K562 (cell line): Measurements from ENCODE around the gene OVOL1. TPM values are rescaled to one million over a fixed set of nuclear protein-coding genes. Genes with fewer than 3 reads are reported as not detected.

ENCODE experiments used
- ARID2 ChIP-seq: fragments of 450-650 bp; IDR thresholded peaks from 2 replicates; pipeline ENCODE4 v1.6.1; 2017; ENCODE audit warnings: antibody characterized with exemption, mild to moderate bottlenecking
- ATF7 ChIP-seq: fragments of 450-650 bp; IDR thresholded peaks from 2 replicates; pipeline ENCODE4 v1.7.1; 2014; ENCODE audit warnings: mild to moderate bottlenecking, moderate library complexity
- CAMTA2 ChIP-seq: fragments of 250-450 bp; sonication (Bioruptor Pico); conservative IDR thresholded peaks from 2 replicates; pipeline ENCODE4 v1.5.1; 2022
- CCNT2 ChIP-seq: IDR thresholded peaks from 2 replicates; pipeline ENCODE4 v1.6.1; 2011; ENCODE audit warnings: borderline replicate concordance, low read depth, mild to moderate bottlenecking, moderate library complexity, mixed read lengths, low read length; ENCODE audit not compliant: insufficient read length; ENCODE audit errors: extremely low read depth
- CTBP1 ChIP-seq: fragments of 450-650 bp; IDR thresholded peaks from 2 replicates; pipeline ENCODE4 v1.6.1; 2016; ENCODE audit warnings: borderline replicate concordance
- DACH1 ChIP-seq: fragments of 450-650 bp; IDR thresholded peaks from 2 replicates; pipeline ENCODE4 v1.6.1; 2018; ENCODE audit not compliant: partially characterized antibody
- E2F8 ChIP-seq: fragments of 450-650 bp; IDR thresholded peaks from 2 replicates; pipeline ENCODE4 v1.7.1; 2018; ENCODE audit warnings: mild to moderate bottlenecking, low read depth; ENCODE audit not compliant: partially characterized antibody
- HCFC1 ChIP-seq: IDR thresholded peaks from 2 replicates; pipeline ENCODE4 v1.6.1; 2012; ENCODE audit warnings: low read depth, low read length, improper control_type of control experiment
- KAT7 ChIP-seq: sonication (generic); formaldehyde crosslinking; IDR thresholded peaks from 2 replicates; pipeline ENCODE4 v1.8.0; 2022; ENCODE audit warnings: missing genetic modification reagents, mild to moderate bottlenecking, borderline replicate concordance
- NCOR1 ChIP-seq: fragments of 450-650 bp; IDR thresholded peaks from 2 replicates; pipeline ENCODE4 v1.6.1; 2016; ENCODE audit warnings: mild to moderate bottlenecking, moderate library complexity
- NFXL1 ChIP-seq: fragments of 450-650 bp; formaldehyde crosslinking; IDR thresholded peaks from 2 replicates; pipeline ENCODE4 v1.4.0; 2021; ENCODE audit warnings: mild to moderate bottlenecking
- RB1 ChIP-seq: fragments of 450-650 bp; IDR thresholded peaks from 2 replicates; pipeline ENCODE4 v1.6.1; 2017; ENCODE audit warnings: low read depth, mild to moderate bottlenecking
- RNF2 ChIP-seq: sonication (generic); IDR thresholded peaks from 2 replicates; pipeline ENCODE4 v1.6.1; 2016
- RREB1 ChIP-seq: fragments of 250-450 bp; sonication (Bioruptor Pico); IDR thresholded peaks from 2 replicates; pipeline ENCODE4 v1.4.0; 2020
- SMARCA5 ChIP-seq: fragments of 450-650 bp; IDR thresholded peaks from 2 replicates; pipeline ENCODE4 v1.6.1; 2016
- USF2 ChIP-seq: sonication (generic); formaldehyde crosslinking; IDR thresholded peaks from 2 replicates; pipeline ENCODE4 v1.5.0; 2020; ENCODE audit warnings: missing genetic modification reagents
- VEZF1 ChIP-seq: fragments of 200-800 bp; sonication (Bioruptor generic); IDR thresholded peaks from 2 replicates; pipeline ENCODE4 v1.6.1; 2017; ENCODE audit warnings: missing genetic modification characterization, missing compliant biosample characterization
- polyA plus RNA-seq, 8 experiments: library from polyadenylated mRNA; depleted of rRNA in 4 of 8; stranded (reverse) in 5 of 8; unstranded in 3 of 8; fragments of >200 nt; fragmentation: Nextera tagmentation in 2 of 8; fragmentation: Illumina TruSeq in 1 of 8; extraction: Ambion mirVana in 2 of 8; extraction: Trizol in 1 of 8; gene quantifications; 2 replicates each; pipeline versions ENCODE4 v1.2.1 to v1.2.3, GENCODE V29; 2011 to 2014; ENCODE audit warnings: inconsistent platforms in 1 of 8, missing spikeins in 1 of 8
- total RNA-seq, 7 experiments: library from RNA; depleted of rRNA in 6 of 7; stranded (reverse); fragments of >200 nt in 6 of 7; fragmentation: Illumina TruSeq in 2 of 7; extraction: Trizol in 2 of 7; gene quantifications; 2 replicates each; pipeline versions ENCODE4 v1.2.1 to v1.2.3, GENCODE V29; 2011 to 2021; ENCODE audit warnings: low replicate concordance in 1 of 7

The OVOL1 gene
- total and polyA plus RNA-seq, 9 of the 15 experiments (the other 6 are each of a cell fraction or from before 2014, with no cell fraction given), result 0.09 TPM; not detected in 8

- peak; percentile 57 for TF ChIP-seq USF2
- TF ChIP-seq E2F8, result no peak
- TF ChIP-seq CAMTA2 (CRISPR knock-in tag), result no peak
- peak; percentile 91 for TF ChIP-seq SMARCA5
- TF ChIP-seq RNF2, result no peak
- TF ChIP-seq NFXL1 (CRISPR knock-in tag), result no peak
- TF ChIP-seq NCOR1, result no peak
- TF ChIP-seq HCFC1, result no peak
- TF ChIP-seq RREB1 (CRISPR knock-in tag), result 0 out of 2 replicates have a peak, but pooled peaks have one; percentile 43
- peak; percentile 64 for TF ChIP-seq KAT7
- TF ChIP-seq ARID2, result no peak
- peak; percentile 95 for TF ChIP-seq VEZF1
- peak; percentile 79; the same call in 1 of the 2 replicates for TF ChIP-seq ATF7
- TF ChIP-seq CCNT2, result peak; percentile 83
- peak; percentile 92 for TF ChIP-seq RB1
- TF ChIP-seq CTBP1, result peak; percentile 79; the same call in 1 of the 2 replicates
- peak; percentile 39 for TF ChIP-seq DACH1
These were observed 31.2 kb downstream of the OVOL1 start (continued) for GRCh38 chr11:65817835-65818680.
